ENCODE data around the gene TMPO.
"Not testable (repeated sequence)": the region's sequence is repeated elsewhere in the genome, so short reads cannot be mapped to it uniquely, and the experiment has no call there.

Gene TMPO

DNA sequence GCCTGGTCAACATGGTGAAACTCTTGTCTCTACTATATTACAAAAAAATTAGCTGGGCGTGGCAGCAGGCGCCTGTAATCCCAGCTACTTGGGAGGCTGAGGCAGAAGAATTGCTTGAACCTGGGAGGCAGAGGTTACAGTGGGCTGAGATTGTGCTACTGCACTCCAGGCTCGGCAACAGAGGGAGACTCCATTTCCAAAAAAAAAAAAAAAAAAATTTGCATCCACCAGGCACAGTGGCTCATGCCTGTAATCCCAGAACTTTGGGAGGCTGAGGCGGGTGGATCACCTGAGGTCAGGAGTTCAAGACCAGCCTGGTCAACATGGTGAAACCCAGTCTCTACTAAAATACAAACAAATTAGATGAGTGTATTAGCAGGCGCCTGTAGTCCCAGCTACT is 3.6 kb upstream of the TMPO start:
- DNase-seq = not testable (repeated sequence)

DNA sequence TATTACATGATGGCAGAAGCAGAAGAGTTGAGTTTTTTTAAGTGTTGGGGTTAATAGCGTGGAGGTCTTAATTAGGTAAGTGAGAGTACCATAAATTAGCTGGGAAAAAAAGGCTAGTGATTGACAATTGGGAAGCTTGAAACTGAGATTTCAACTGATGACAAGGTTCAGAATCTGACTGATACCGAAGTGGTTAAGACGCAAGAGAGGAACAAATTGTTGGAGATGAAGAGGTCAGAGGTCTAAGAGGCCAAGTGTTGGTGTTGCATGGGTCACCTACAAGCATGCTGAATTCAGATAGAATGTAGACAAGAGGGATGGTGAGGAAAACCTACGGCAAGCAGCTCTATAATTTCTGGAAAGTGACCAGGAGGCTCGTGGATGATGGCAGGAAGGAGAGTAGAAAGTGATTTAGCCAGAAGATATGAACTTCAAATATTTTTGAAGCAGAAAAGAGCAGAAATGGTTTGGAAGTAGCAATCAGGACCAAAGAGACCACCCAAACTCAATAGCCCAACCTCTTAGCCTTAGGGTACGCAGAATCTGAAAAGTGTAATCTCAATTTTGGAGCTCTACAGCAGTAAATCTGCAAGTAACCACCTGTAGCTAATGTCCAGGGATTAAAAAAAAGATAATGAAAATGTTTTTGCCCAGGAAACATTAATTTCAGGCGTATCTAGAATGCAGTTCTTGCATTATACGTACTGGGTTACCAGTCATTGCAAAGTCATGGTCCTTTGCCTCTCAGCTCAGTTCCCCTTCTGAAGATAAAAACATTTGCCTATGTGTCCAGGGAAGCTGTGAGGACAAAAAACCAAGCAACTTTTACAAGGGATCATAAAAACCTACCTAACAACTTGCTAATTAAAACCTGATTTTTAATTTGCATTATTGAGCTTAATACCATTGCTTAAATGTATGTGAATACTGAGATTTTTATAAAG is 1.7 kb upstream of the TMPO start:
- no peak for DNase-seq

DNA sequence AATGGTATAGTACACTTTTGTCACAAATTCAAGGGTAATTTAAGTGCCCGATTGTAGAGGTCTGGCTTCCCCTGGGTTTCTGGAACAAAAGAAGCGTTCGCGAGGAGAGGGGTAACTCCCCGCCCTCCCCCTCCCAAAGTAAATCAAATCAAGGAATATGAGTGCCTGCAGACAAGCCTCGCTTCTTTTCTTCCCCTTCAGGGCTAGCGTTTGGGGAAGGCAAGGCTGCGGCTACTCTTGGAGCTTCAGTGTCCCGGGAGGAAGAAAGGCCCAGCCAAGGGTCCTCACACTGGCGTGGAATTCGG is 456 bp upstream of the TMPO start:
- no peak for DNase-seq

DNA sequence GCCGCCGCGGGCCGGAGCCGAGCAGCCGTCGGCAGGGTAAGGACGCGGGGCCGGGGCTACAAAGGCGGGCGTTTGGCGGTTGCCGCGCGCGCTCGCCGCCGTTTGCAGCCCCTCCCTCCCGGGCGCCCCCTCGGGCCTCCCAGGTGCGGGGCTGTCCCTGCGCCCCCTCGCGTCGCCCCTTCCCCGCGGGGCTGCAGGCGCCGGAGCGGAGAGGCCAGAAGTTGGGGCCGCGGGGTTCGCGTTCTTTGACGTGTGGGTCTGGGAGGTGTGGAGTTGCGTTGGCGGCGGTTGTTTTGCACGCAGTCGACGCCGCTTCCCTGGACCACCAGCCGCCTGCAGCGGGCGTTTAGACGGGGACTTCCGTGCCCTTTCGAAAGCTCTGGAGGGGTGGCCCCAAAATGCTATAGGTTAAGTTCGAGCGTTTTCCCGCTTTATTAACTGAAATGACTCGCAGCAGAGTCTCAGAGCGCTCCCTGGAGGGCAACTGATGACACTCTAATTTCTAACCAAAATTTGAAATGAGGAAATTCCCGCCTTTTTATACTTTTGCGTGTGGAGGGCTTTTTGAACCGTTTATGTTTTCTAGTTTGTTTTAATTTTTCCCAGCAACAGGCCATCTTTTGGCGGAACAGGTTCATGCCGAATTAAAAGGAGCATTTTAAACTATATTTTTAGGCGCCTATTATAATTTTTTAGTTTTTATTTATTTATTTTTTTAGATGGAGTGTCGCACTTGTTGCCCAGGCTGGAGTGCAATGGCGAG is 902 bp downstream of the TMPO start:
- DNase-seq = peak; percentile 80

DNA sequence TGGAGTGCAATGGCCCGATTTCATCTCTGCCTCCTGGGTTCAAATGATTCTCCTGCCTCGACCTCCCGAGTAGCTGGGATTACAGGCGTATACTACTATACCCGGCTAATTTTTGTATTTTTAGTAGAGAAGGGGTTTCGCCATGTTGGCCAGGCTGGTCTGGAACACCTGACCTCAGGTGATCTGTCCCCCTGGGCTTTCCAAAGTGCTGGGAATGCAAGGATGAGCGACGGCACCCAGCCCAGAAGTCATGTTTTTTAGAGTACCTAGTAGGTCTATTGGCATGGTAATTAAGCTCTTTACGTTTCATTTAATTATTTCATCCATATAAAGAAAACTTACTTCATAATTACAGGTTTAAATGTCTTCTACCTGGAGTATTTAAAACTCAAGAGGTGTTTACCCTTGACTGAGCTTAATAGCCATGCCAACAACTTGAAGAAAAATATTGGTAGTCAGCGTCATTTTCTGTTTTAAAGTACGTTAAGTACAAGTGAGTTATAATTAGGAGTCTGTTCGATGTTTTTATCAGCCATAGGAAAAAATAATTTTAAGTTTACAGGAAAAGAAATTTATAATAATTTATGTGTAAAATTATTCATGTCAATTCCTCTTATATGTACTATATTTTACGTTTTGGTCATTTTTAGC is 4.0 kb downstream of the TMPO start:
- no peak for DNase-seq

DNA sequence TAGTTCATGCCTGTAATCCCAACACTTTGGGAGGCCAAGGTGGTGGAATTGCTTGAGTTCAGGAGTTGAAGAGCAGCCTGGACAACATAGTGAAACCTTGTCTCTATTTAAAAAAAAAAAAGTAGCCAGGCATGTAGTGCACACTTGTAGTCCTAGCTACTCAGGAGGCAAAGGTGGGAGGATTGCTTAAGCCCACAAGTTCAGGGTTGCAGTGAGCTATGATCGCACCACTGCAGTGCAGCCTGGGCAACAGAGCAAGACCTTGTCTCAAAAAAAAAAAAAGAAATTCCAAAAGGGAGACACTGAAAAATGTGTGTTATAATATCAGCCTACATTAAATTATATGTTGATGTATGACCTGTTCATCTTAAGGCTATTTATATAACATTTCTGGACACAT is 14.7 kb downstream of the TMPO start:
- DNase-seq = no peak

DNA sequence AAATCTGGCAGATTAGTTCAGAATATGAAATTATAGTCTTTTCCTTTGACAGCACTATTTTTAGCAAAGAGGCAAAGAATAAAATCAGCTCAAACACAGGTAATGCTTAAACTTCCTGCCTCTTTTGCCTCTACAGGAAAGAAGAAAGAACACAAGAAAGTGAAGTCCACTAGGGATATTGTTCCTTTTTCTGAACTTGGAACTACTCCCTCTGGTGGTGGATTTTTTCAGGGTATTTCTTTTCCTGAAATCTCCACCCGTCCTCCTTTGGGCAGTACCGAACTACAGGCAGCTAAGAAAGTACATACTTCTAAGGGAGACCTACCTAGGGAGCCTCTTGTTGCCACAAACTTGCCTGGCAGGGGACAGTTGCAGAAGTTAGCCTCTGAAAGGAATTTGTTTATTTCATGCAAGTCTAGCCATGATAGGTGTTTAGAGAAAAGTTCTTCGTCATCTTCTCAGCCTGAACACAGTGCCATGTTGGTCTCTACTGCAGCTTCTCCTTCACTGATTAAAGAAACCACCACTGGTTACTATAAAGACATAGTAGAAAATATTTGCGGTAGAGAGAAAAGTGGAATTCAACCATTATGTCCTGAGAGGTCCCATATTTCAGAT is 17.4 kb downstream of the TMPO start:
- DNase-seq = no peak

DNA sequence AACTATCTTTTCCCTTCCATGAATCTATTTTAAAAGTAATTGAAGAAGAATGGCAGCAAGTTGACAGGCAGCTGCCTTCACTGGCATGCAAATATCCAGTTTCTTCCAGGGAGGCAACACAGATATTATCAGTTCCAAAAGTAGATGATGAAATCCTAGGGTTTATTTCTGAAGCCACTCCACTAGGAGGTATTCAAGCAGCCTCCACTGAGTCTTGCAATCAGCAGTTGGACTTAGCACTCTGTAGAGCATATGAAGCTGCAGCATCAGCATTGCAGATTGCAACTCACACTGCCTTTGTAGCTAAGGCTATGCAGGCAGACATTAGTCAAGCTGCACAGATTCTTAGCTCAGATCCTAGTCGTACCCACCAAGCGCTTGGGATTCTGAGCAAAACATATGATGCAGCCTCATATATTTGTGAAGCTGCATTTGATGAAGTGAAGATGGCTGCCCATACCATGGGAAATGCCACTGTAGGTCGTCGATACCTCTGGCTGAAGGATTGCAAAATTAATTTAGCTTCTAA is 18.4 kb downstream of the TMPO start:
- no peak for DNase-seq

DNA sequence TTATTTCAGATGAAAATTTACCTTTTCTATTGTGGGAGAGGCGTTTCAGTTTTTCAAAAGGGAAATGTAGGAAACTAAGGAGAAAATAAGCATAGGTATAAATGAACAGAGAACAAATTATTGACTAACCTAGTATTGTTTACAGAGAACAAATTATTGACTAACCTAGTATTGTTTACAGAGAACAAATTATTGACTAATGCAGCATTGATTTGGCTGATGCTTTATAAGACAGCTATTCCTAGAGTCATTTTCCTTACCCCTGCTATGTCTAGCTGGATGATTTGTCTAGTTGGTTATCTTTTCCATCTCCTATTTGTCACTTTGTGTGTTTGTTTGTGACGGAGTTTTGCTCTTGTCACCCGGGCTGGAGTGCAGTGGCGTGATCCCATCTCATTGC is 22.6 kb downstream of the TMPO start:
- DNase-seq = no peak

DNA sequence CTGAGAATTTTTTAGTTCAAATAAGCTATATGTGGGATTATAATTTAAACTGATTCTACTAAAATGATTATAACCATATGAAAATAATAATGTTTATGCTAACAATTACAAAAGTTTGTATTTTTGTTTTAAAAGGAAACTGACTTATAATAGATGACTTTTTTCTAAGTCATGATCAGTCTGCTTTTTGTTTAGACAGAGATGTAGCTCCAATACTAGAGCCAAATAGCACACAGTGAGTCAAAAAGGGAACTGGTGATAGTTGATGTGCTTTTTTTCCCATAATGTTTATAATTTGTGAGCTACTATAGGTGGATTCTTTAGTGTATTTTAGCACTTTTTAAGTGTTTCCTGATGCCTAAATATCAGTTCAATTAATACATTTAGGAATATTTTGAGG is 28.3 kb downstream of the TMPO start:
- no peak for DNase-seq

DNA sequence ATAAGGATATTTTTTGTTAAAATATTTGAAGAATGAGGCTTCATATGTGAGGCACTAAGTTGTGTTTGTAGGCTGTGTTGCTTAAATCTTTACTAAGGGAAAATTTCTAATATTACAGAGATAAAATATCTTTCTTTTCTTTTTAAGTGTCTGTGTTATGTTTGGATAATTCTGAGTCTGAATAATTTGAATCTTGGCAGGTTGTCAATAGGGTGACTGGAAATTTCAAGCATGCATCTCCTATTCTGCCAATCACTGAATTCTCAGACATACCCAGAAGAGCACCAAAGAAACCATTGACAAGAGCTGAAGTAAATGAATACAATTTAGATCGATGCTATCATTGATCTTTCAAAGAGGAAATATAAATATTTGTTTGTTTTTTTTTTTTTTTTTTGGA is 29.4 kb downstream of the TMPO start:
- no peak for DNase-seq

DNA sequence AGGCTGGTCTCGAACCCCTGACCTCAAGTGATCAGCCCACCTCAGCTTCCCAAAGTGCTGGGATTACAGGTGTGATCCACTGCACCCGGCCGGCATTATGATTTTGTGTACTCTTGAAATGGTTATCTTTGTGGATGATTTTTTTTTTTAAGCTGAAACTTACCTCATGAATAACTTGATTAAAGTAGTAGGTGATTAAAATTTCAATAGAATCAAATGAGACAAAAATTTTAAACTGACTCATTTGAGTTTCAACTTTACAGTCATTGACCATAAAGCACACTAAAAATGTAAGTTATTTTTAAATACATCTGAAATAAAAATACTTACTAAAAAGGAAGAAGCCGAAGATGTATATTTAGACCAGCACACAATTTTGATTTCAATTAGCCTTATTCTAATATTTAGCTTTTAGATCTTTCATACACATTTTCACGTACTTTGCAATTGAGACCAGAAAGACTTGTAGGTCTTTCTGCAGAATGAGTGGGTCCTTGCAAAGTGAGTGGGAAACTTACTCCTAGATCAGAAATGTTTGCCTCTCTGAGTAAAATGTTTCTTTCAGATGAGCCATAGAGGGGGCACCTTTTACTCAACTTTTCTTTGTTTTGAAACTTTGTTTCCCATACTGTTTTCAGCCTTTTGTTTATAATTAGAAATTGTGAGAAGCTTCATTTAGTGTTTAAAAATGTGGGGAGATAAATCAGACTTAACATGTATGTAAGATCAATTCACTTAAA is 34.2 kb downstream of the TMPO start:
- DNase-seq = no peak

DNA sequence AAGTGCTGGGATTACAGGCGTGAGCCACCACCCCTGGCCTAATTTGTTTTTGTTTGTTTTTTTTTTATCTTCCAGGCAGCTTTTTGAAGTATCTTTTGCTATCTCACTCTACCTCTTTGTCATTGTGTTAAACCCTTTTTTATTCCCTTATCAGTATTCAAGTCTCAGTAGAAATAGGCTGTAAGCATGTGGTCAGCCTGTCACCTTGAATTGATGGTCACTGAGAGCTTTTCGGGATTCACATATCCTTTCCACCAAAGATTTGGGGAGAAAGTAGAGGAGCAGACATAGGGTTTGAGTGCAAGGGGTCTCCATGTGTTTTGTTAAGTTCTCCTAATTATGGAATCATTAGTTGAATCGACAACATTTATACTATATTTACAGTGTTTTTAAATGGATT is 36.4 kb downstream of the TMPO start:
- DNase-seq = no peak

DNA sequence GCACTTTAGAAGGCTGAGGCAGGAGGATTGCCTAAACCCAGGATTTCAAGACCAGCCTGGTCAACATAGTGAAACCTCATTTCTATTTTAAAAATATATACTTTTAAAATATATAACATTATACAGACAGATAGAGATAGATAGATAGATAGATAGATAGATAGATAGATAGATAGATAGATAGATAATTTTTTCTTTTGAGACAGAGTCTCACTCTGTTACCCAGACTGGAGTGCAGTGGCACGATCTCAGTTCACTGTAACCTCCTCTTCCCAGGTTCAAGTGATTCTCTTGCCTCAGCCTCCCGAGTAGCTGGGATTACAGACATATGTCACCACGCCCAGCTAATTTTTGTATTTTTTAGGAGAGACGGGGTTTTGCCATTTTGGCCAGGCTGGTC is 42.7 kb downstream of the TMPO start:
- DNase-seq = not testable (repeated sequence)

DNA sequence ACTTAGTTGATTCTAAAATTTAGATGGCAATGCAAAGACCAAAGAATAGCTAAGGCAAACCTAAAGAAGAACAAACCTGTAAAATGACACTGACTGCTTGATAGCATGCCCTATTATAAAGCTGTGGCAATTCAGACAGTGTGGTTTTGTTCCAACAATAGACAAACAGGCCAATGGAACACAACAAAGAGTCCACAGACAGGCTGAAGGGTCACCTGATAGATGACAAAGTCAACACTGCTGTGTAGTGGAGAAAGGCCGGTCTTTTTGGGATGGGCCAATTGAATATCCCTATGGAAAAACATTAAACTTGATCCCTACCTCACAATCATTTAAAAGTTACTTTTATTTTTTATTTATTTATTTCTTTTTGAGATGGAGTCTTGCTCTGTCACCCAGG is 44.3 kb downstream of the TMPO start:
- no peak for DNase-seq

DNA sequence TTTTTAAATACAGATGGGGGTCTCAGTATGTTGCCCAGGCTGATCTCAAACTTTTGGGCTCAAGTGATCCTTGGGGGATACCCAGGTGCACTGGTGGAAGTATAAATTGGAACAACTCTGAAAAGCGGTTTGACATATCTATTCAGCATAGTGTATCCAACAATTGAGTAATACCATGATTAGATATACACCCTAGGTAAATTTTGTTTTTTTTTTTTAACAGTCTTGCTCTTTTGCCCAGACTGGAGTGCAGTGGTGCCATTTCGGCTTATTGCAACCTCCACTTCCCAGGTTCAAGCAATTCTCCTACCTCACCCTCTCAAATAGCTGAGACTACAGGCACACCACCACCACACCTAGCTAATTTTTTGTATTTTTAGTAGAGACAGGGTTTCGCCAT is 46.5 kb downstream of the TMPO start:
- no peak for DNase-seq

DNA sequence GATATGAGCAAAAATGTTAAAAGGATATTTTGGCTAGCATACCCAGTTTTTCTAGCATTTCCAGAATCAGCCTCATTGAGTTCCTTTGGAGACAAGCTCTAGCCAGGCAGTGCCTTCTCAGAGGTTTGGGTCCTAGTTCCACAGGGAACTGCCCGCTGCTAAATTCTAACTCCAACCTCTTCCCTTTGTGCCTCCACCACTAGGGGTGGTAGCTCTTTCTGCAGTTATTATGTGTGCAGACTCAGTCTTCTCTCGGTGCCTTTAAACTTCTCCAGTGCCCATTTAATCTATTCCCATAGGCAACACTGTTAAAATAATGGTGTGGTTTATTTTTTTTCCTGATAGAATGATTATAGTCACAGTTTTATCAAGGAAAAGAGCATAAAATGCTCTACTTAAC is 56.6 kb downstream of the TMPO start:
- DNase-seq = no peak

DNA sequence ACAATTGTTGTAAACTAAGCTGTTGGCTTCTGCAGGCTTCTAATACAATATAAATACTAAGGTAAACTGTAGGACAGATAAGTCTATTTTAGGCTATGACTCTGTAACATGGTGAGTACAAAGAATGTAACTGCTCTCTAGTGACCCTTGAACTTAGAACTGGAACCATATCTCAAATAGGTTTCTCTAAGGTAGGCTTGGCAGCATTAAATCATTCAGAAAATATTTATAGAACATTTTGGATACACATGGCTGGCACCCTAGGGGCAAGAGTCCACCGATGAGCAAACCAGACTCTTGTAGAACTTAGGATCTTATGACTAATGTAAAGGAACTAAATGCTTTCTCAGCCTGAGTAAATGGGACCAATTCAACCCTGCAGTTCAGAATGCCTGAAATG is 58.7 kb downstream of the TMPO start:
- no peak for DNase-seq

DNA sequence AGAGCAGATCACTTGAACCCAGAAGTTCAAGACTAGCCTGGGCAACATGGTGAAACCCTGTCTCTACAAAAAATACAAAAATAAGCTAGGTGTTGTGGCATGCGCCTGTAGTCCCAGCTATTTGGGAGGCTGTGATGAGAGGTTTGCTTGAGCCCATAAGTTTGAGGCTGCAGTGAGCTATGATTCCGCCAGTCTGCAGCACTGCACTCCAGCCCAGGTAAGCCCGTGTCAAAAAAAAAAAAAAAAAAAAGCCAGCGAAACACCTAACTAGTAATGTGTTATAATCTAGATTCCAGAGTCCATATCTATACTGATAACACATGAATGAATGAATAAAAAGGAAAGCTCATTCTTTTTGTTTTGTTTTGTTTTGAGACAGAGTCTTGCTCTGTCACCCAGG is 59.6 kb downstream of the TMPO start:
- no peak for DNase-seq

DNA sequence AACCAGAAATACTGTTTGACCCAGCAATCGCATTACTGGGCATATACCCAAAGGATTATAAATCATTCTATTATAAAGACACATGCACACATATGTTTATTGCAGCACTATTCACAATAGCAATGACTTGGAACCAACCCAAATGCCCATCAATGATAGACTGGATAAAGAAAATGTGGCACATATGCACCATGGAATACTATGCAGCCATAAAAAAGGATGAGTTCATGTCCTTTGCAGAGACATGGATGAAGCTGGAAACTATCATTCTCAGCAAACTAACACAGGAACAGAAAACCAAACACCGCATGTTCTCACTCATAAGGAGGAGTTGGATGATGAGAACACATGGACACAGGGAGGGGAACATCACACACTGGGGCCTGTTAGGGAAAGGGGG is 61.4 kb downstream of the TMPO start:
- not testable (repeated sequence) for DNase-seq

DNA sequence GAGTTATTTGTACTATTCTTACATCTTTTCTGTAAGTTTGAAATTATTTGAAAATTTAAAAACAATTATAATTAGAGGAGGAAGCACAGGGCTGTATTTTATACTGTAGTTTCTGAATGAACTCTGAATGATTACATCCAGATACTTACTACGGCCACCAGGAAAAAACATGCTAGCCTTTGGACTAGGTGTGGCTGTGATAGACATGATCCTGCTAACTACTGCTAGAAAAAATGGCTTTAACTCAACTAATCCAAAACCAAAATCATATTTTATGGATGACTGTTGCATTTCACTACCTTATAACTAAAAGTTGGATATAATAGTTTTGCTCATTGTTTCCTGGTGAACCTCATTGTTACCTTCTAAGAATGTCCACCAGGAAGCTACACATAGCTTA is 63.0 kb downstream of the TMPO start:
- no peak for DNase-seq

DNA sequence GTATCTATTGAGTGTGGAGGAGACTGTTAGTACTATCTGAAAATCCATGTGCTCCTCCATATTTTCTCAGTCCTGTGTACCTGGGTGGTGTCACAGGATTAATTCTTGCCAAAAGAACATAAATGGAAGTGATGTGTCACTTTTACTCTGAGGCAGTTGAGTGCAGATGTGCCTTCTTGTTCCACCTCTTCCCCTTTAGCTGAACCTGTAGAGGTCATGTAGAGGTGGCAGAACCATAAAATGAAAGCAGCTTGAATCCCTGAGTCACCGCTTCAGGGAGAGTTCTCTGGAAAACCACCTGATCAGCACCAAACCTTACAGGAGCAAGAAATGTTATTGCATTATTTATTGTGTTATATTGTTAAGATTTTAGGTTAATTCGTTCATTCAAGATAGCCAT is 63.4 kb downstream of the TMPO start:
- DNase-seq = no peak

DNA sequence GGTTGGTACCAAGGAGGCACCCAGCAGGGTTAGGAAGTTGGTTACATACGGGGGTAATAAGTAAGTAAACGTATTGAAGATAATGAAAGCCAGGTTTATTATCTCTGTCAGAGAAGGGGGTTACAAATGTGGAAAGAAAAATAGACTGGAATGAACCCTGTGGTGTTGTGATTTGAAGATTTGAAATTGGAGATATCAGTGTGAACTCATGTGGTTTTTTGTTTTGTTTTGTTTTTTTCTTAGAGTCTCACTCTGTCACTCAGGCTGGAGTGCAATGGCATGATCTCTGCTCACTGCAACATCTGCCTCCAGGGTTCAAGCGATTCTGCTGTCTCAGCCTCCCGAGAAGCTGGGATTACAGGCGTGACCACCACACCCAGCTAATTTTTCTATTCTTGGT is 64.0 kb downstream of the TMPO start:
- no peak for DNase-seq
